GF-D8 (cell line): ENCODE measurements around the gene OPRD1.

Experiments
- DNase-seq: peaks from one replicate; lab custom pipeline; 2025; lab: John Stamatoyannopoulos, UW

OPRD1 gene

DNA sequence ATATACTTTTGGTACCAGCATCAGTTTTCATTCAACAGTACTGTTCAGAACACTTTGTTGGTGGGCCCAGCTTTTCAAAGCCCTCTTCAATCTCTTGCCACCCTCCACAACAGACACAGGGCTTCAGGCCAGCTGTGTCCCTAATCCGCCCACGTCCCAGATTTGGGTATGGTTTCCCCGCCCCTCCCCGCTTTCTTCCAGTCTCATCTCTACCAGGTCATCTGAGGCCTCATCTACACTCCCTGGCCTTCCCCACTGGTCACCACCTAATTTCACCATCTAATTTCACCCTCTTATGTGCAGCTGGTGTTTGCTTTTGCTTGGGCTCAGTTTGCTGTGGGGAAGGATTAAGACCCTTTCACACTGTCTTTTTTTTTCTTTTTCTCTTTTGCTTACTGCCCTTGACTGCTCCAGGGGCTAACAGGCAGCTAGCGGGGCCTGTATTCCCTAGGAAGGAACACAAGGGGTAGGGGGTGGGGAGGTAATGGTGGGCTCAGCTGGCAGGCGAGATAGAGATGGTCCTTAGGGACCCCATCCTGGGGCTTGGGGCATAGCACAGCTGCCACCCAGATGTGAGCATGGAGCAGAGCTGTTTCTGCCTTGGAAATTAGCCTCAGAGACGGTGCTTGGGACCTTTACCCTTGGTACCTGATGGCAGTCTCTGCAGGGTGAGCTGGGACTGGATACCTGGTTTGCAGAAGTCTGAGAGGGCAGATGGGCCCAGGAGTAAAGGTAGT, 98.6 kb downstream of the OPRD1 start:
- no peak for DNase-seq

DNA sequence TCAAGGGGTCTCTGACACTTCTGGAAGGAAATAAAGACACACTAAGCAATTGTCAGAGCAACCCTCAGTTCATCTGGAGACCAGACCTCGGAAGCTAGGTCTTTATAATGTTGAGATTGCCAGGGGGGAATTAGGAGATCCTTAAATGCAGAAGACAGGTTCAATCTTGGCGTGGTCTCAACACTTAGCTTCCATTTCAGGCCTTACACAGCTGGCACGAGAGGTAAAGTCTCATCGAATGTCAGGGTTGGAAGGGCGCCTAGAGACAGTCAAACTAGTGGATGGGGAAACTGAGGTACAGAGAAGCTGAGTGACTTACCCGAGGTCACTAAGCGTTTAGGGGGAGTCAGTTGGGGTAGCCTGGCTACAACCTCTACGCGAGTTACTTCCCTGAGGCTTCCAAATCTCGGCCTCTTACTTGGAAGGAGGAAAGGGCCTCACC, 101.8 kb downstream of the OPRD1 start:
- no peak for DNase-seq

DNA sequence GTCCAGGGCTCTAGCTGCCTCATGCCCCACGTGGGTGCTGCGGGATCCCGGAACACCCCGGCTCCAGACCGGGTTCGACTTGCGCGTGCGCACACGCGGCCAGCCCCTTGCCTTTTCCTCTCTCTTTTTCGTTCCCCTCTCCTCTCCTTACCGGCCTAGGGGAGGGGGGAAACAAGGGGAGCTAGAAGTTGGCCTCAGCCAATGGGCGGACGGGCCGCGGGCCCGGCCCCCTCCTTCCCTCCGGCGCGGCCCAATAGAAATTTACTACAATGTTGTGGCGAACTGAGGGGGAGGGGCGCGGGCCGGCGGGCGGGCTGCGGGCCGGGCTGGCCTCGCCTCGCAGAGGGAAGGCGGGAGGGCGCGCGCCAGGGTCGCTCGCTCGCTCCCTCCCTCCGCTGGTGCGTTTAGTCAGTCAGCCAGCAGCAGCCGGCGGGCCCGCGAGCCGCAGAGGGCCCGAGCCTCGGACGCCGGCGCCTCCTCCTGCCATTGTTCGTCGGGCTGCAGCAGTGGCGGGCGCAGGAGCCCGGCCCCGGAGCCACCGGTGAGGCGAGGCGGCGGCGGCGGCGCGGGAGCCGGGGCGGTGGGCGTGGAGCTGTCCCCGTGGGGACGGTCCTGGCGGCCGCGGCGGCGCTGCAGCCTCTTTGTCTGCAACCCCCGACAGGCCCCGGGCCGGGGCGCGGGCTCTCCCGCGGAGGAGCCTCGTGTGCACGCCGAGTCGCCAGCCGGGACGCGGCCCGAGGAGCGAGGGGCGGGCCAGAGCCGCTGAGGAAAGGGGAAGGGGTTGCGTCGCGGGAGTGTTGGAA, 102.5 kb downstream of the OPRD1 start, which contains the start of gene EPB41:
TSS of gene EPB41 (plus strand) at position 342 of the 803 bp plus-strand sequence. CDS start 72,869 bp downstream, outside the sequence.
- DNase-seq, result peak; percentile 94

DNA sequence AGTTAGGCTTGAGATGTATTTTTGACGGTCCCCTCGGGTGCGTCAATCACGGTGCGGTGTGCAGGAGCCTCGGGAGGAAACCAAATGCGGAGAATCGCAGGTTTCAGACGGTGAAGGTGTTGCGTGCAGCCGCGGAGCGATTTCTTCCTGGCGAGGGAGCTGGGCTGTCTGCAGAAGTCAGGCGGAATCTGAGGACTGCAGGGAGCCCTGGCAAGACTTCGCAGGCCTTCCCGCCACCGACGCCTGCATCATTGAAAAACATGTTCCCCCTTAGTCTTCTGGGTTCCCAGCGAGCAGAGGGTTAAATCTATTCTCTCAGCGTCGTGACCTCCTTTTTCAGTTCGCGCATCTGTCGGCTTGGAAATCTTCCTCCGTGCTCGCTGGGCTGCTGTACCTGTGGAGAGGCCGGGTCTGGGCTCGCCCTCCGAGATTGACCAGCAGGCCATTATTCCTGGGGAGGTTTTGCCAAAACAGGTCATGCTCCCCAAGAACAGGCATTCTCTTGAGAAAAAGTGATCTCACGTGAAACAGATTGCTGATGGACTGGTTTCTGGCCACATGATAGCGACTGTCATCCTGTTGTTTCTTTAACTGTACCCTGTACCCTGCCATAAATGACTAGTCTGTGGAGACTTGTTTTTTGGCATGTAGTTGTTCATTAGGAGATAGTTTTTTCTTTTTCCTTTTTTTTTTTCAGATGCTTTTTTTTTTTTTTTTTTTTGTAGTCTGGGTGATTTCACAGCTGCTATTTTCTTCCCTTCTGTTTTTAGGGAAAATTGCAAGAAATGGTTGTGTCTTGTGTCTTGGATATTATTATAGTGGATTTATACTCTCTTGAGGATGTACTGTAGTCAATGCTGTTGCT, 103.3 kb downstream of the OPRD1 start:
- DNase-seq, result no peak

DNA sequence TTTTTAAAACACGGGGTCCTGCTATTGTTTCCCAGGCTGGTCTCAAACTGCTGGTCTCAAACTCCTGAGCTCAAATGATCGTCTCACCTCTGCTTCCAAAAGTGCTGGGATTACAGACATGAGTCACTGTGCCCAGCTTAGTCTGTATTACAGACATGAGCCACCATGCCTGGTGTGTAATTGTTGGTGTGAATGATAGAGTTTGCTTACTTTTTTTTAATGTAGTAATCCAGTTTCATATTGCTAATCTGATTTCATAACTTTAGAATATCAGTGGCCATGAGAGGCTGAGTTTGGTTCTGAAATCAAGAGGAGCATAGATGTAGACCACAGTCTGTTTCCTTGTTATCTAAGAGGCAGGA, 105.8 kb downstream of the OPRD1 start:
- DNase-seq, result no peak
